Measurements from ENCODE around the gene ZSCAN31. TPM values are rescaled to one million over a fixed set of nuclear protein-coding genes. Genes with fewer than 3 reads are reported as not detected.

ZSCAN31 gene
- total and polyA plus RNA-seq, 9 of the 15 experiments (the other 6 are each of a cell fraction or from before 2014, with no cell fraction given): 3.9 to 12.1 (median 7.0) TPM

GRCh38 chr6:28355743-28356665 lies 20.1 kb upstream of the ZSCAN31 start (continued):
- TF ChIP-seq MAFK (IDR thresholded peaks at IDR 0.05; ENCODE audit: low read length) (peak; percentile 35; the same call in 1 of the 2 replicates), FOXM1 (IDR thresholded peaks at IDR 0.05; ENCODE audit: low read depth) (0 out of 2 replicates have a peak, but pooled peaks have one; percentile 18), FOXM1 (CRISPR knock-in tag; IDR thresholded peaks at IDR 0.05; ENCODE audit: low read depth) (no peak; the same call in 1 of the 2 replicates), RHOXF2B (CRISPR knock-in tag; conservative IDR thresholded peaks at IDR 0.05) (no peak), HDAC6 (IDR thresholded peaks at IDR 0.05; ENCODE audit: low read depth, low read length) (no peak), RAD51 (IDR thresholded peaks at IDR 0.05; ENCODE audit: borderline replicate concordance, low read depth) (no peak), ZNF263 (CRISPR knock-in tag; IDR thresholded peaks at IDR 0.05; ENCODE audit: borderline replicate concordance) (no peak), AFF4 (CRISPR knock-in tag; IDR thresholded peaks at IDR 0.05) (no peak), CEBPB (tag; IDR thresholded peaks at IDR 0.05) (no peak), ZNF324 (CRISPR knock-in tag; IDR thresholded peaks at IDR 0.05) (no peak), PRDM10 (IDR thresholded peaks at IDR 0.05; ENCODE audit: partially characterized antibody) (peak; percentile 51), NR2C2 (CRISPR knock-in tag; IDR thresholded peaks at IDR 0.05) (0 out of 2 replicates have a peak, but pooled peaks have one; percentile 13), NR2C2 (tag; IDR thresholded peaks at IDR 0.05) (no peak; the same call in 1 of the 2 replicates), FOS (IDR thresholded peaks at IDR 0.05; ENCODE audit: extremely low read depth, insufficient read length) (no peak), HES1 (IDR thresholded peaks at IDR 0.05; ENCODE audit: low read depth) (0 out of 2 replicates have a peak, but pooled peaks have one; percentile 32), ZNF41 (CRISPR knock-in tag; conservative IDR thresholded peaks at IDR 0.05) (peak; percentile 70; the same call in 1 of the 2 replicates), TCF3 (CRISPR knock-in tag; IDR thresholded peaks at IDR 0.05) (peak; percentile 38), ZBTB12 (CRISPR knock-in tag; IDR thresholded peaks at IDR 0.05) (no peak)

All from K562 (cell line).